ENCODE measurements around the gene SLC5A6. TPM values are rescaled to one million over a fixed set of nuclear protein-coding genes. Genes with fewer than 3 reads are reported as not detected.

SLC5A6 gene
- polyA plus RNA-seq, 1 donor (not counting 4 experiments of a cell fraction or from before 2014, with no cell fraction given): 60.4 TPM

DNA sequence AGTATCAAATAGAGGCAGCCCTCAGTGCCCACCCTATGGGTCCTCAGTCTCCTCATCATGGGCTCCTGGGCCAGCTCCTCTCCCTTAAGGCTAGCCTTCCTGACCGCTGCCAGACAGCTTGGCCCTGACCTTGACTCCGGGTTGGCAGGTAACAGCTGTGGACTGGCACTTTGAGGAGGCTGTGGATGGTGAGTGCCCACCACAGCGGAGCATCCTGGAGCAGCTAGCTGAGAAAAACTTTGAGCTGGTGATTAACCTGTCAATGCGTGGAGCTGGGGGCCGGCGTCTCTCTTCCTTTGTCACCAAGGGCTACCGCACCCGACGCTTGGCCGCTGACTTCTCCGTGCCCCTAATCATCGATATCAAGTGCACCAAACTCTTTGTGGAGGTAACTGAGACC, 24.1 kb upstream of the SLC5A6 start:
- dilution Hi-C loops (cut with MboI; ENCODE audit: extremely low pct_ligation_motif_present, low sequenced_read_pairs): no loop called here
- Histone ChIP-seq H3K4me2 (ENCODE audit: control insufficient read depth, extremely low read depth, insufficient read depth, low read depth, low read length) (no peak overlapping the region), H3K4me1 (ENCODE audit: control insufficient read depth, extremely low read depth, insufficient read depth, low read length) (no peaks in the 10 kb centered on the region), H3K9ac (ENCODE audit: control insufficient read depth, extremely low read depth, insufficient read depth, low read length) (no peak overlapping the region), H2AFZ (ENCODE audit: control insufficient read depth, low read length) (no peak overlapping the region), H3K9me3 (ENCODE audit: control insufficient read depth, low read depth, low read length) (no peaks in the 10 kb centered on the region), H4K20me1 (ENCODE audit: control insufficient read depth, extremely low read depth, insufficient read depth, low read length) (no peaks in the 10 kb centered on the region), H3K79me2 (ENCODE audit: control insufficient read depth, insufficient read depth, low read length) (no peaks in the 10 kb centered on the region), H3K36me3 (ENCODE audit: control insufficient read depth in 2 of 2, extremely low read depth in 1 of 2, insufficient read depth in 2 of 2, low read length in 2 of 2) (peaks cover 55 to 71% of the 10 kb centered on the region in 2 experiments), H3K27ac (ENCODE audit: control insufficient read depth, insufficient read depth, low read length) (no peak overlapping the region), H3K4me3 (ENCODE audit: control insufficient read depth in 2 of 3, extremely low read depth in 1 of 3, insufficient read depth in 2 of 3, low read depth in 1 of 3, low read length in 3 of 3) (no peak overlapping the region), H3K9me1 (ENCODE audit: control insufficient read depth, extremely low read depth, insufficient read depth, low read length) (no peaks in the 10 kb centered on the region), H3K27me3 (ENCODE audit: control insufficient read depth, extremely low read depth, insufficient read depth, low read length) (no peaks in the 10 kb centered on the region)
- DNase-seq (ENCODE audit: low read depth, low spot score): no peak
- no peak for TF ChIP-seq EZH2 (IDR thresholded peaks at IDR 0.05; ENCODE audit: low read length)
- TF ChIP-seq, protein P1, sequence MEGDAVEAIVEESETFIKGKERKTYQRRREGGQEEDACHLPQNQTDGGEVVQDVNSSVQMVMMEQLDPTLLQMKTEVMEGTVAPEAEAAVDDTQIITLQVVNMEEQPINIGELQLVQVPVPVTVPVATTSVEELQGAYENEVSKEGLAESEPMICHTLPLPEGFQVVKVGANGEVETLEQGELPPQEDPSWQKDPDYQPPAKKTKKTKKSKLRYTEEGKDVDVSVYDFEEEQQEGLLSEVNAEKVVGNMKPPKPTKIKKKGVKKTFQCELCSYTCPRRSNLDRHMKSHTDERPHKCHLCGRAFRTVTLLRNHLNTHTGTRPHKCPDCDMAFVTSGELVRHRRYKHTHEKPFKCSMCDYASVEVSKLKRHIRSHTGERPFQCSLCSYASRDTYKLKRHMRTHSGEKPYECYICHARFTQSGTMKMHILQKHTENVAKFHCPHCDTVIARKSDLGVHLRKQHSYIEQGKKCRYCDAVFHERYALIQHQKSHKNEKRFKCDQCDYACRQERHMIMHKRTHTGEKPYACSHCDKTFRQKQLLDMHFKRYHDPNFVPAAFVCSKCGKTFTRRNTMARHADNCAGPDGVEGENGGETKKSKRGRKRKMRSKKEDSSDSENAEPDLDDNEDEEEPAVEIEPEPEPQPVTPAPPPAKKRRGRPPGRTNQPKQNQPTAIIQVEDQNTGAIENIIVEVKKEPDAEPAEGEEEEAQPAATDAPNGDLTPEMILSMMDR (optimal IDR thresholded peaks at IDR 0.05 in 1 of 3, IDR thresholded peaks at IDR 0.05 in 1 of 3, conservative IDR thresholded peaks at IDR 0.05 in 1 of 3; ENCODE audit: extremely low read depth in 1 of 3, insufficient read depth in 2 of 3, low read length in 3 of 3): no peak
- no peak for FAIRE-seq

DNA sequence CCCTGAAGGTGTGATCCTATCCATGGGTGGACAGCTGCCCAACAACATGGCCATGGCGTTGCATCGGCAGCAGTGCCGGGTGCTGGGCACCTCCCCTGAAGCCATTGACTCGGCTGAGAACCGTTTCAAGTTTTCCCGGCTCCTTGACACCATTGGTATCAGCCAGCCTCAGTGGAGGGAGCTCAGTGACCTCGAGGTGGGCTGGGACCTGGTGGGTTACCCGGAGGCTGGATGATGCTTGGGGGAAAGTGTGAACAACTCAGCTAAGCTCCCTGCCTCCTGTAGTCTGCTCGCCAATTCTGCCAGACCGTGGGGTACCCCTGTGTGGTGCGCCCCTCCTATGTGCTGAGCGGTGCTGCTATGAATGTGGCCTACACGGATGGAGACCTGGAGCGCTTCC, 21.3 kb upstream of the SLC5A6 start:
- Histone ChIP-seq H3K27me3 (ENCODE audit: control insufficient read depth, extremely low read depth, insufficient read depth, low read length) (no peaks in the 10 kb centered on the region), H3K9me3 (ENCODE audit: control insufficient read depth, low read depth, low read length) (no peaks in the 10 kb centered on the region), H3K36me3 (ENCODE audit: control insufficient read depth in 2 of 2, extremely low read depth in 1 of 2, insufficient read depth in 2 of 2, low read length in 2 of 2) (peaks cover 49 to 62% of the 10 kb centered on the region in 2 experiments), H3K9ac (ENCODE audit: control insufficient read depth, extremely low read depth, insufficient read depth, low read length) (no peak overlapping the region), H3K9me1 (ENCODE audit: control insufficient read depth, extremely low read depth, insufficient read depth, low read length) (no peaks in the 10 kb centered on the region), H3K4me1 (ENCODE audit: control insufficient read depth, extremely low read depth, insufficient read depth, low read length) (no peaks in the 10 kb centered on the region), H3K79me2 (ENCODE audit: control insufficient read depth, insufficient read depth, low read length) (no peaks in the 10 kb centered on the region), H3K4me2 (ENCODE audit: control insufficient read depth, extremely low read depth, insufficient read depth, low read depth, low read length) (no peak overlapping the region), H3K4me3 (ENCODE audit: control insufficient read depth in 2 of 3, extremely low read depth in 1 of 3, insufficient read depth in 2 of 3, low read depth in 1 of 3, low read length in 3 of 3) (no peak overlapping the region), H4K20me1 (ENCODE audit: control insufficient read depth, extremely low read depth, insufficient read depth, low read length) (no peaks in the 10 kb centered on the region), H3K27ac (ENCODE audit: control insufficient read depth, insufficient read depth, low read length) (no peak overlapping the region), H2AFZ (ENCODE audit: control insufficient read depth, low read length) (no peak overlapping the region)
- FAIRE-seq: no peak
- TF ChIP-seq EZH2 (IDR thresholded peaks at IDR 0.05; ENCODE audit: low read length): no peak
- TF ChIP-seq, protein P1 (optimal IDR thresholded peaks at IDR 0.05 in 1 of 3, IDR thresholded peaks at IDR 0.05 in 1 of 3, conservative IDR thresholded peaks at IDR 0.05 in 1 of 3; ENCODE audit: extremely low read depth in 1 of 3, insufficient read depth in 2 of 3, low read length in 3 of 3): no peak
- dilution Hi-C loops (cut with MboI; ENCODE audit: extremely low pct_ligation_motif_present, low sequenced_read_pairs): no loop called here
- no peak for DNase-seq (ENCODE audit: low read depth, low spot score)

Data from keratinocyte (primary cell).